CD4-positive, alpha-beta T cell treated with Interleukin-6 at 100 ng/mL for 8 hours (primary cell): ENCODE measurements around the gene MYH7B.

Experiments used
- DNase-seq: peaks from one replicate; pipeline ENCODE4 v3.0.0-alpha.2; 2020; ENCODE audit warnings: mixed read lengths, low spot score

The MYH7B gene

DNA sequence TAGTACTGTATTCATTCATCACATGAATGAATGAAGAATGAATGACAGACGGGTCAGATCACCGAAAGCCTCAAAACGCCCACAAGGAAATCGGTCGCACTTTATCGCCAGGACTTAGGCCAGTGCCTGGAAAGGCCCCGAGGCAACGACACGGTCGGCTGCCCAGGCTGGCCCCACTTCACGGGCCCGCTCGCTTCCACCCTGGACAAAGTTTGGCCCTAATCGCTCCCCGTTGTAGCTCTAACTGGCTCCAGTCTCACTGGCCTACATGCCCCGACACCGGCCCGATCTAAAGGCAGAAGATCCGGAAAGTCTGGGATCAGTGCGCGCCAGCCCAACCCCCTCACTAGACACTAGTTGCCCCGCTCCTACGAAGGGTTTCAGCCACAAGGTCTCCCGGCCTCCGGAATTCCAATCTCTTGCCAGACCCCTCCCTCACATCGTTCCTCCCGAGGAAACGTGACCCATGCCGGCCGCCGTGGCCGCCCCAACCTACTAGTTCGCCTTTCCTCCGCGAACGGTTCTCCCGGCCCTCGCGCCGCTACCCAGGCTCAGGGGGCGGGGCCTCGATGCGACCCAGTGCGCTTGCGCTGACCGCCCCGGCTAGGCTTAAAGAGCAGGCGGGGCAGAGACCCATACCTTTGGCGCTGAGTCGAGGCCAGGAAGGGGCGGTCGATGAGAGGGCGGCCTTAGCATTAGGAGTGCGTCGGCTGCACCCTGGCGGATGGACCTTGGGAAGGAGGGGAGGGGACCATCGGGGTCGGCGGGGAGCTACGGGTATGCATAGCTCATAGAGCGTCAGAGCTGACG is at the start of gene MYH7B, which contains the start of gene GSS:
MYH7B (plus strand) TSS at position 638 of the 810 bp plus-strand sequence. CDS start 22,138 bp downstream, outside the sequence.
GSS (minus strand) TSS at position 576 of the 810 bp plus-strand sequence. CDS start 3,954 bp downstream, outside the sequence.
- DNase-seq, result peak; percentile 94

DNA sequence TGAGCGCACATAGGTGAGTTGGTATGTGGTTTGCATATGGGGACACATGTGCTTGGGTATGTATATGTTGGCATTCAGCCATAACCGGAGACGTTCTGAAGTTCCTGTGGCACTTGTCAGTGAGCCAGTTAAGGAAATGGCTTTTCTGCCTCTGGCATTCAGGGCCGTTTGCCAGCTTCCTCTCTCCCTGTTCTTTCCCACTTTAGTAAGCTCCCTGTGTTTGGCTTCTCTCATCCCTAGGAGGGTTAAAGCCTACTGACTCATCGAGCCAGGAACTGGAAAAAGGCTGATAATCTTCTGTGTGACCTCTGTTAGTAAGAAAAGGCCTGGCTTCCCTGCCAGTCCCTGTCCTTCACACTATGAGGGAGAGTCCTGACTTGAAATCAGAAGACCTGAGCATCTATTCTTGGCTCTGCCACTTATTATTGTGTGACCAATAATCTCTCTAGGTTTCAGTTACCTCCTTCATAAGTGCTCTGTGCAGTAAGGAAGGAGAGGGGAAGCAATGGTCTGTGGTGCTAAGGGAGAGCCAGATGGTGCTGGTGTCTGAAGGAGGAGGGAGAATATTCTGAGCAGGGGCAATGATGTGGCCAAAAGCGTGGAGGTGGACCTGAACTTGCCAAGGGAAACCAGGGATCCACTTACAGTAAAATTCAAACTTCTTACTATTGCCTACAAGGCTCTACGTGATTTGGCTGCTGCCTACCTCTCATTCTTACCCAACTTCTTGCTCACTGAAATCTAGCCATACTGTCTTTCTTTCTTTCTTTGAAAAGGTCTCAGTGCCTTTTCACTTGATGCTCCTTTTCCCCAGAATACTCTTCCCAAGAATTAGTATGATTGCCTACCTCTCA is 47.8 kb upstream of the MYH7B start:
- DNase-seq, result no peak

DNA sequence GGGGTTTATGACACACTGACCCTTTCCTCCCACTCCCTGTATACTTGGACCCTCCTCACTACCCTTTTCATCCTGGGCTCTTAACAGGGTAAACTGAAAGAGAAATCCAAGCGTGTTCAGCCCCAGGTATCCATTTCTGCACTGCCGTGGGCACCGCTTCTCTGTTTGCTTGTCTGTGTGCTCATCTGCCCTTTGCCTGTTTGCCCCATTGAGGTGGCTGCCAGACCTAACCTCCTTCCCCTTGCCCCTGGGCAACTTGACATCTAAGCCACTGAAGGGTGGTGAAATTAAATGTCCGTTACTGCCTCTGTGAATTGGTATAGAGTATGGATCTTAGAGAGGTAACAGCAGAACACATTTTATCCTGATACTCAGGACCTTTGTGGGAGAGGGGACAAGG is 40.5 kb upstream of the MYH7B start:
- no peak for DNase-seq

DNA sequence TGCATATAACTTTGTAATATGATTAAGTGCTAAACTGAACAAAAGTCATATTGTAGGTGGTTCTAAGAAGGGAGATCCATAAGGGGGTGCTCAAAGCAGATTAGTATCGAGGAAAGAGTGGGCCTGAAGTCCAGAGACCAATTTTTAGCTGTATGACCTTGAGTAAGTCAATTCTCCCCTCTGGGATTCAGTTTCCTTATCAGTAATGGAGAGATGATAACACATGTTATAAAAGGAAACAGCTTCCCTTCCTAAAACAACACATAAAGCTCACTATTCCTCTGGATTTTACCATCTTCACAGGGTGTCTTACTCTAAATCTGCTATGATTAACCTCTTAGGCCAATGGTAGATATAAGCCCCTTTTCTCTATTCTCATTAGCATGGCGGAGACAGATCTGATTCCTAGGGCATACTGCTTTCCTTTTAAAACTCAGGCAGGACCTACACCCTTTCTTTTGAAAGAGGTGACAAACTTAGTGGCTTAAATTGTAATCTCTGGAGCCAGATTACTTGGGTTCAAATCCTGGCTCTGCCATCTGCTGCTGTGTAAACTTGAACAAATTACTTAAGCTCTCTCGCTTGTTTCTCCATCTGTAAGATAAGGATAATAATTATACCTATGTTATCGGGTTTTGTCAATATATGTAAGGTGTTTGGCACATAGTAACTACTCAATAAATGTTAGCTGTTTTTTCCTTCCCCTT is 39.8 kb upstream of the MYH7B start:
- DNase-seq, result no peak

DNA sequence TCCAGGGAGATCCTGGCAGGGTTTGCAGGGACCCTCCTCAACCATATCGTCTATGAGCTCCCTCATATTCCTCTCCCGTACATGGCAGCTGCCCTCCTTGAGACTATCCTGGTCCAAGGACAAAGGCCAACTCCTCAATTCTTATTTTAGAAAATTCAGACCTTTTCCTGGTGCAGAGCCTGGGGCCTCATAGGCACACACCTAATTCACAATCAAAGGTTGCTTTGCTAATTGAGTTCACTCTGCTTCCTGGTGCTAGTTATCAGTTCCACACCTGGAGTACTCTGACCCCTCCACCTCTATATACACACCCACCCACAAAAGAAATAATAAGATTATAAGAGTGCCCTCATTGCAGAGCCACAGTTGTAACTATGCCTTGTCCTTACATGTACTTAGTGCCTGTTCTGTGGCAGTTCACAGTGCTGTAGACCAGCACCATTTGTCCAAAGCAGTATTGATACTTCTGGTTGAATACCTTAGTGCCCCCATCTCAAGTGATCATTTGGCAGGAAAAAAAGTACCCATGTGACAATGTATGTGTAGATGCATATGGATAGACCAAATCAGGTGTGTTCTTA is 38.8 kb upstream of the MYH7B start:
- DNase-seq, result no peak

DNA sequence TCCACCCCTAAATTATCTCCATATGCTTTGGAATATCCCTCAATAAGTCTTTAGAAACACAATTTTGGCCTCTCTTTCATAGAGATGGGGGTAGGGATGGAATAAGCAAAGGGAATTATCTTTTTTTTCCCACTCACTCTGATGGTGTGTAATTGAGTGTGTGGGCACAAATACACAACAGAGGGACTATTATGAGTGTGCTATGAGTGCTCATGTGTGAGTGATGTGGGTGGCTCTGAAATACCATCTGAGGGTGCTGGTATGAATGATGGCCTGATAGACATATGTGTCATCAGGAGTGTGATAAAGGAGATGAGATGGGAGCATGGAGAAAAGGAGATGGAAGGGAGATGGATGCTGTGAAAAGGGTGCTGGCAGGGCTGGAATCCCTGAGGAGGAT is 35.6 kb upstream of the MYH7B start:
- no peak for DNase-seq

DNA sequence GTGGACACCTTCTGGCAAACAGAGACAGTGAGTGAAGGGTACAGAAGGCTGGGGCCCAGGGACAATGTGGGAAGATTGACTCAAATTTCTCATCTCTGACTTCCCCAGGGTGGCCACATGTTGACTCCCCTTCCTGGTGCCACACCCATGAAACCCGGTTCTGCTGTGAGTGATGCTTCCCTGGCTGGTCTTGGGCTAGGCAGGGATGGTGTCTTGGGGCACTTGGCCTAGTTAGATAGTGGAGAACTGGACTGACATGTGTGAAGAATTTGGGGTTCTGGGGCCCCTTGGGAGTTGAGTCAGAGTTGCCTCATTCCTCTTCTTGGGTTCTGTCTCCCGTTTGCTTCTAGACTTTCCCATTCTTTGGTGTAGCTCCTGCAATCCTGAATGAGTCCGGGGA is 34.2 kb upstream of the MYH7B start:
- no peak for DNase-seq

DNA sequence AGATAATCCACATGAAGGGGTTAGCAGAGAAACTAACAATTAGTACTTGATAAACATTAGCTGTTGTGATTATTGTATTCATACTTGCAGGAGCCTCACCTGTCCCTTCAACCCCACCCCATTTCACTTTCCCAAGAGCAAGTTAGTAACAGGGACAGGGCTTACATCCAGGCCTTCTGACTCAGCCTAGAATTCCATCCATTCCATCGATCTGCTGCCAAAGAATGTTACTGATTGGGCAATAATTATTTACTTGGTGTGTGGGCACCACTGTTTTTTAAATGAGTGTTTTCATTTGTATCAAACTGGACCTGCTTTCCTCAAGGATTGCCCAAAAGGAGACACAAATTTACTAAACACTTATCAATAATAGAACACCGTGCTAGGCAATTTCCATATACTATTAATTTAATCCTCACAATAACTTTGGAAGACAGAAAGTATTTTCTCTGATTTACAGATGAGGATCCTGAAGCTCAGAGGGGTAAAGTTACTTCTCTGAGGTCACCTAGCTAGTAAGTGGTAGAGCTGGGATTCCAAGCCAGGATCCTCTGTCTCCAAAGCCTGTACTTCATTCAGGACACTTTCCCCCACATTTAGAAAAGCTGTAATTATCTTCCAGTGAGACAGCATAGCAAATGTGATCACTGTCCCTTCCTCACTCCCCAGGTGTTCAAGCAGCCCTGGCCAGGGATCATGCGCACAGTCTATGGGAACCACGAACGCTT is 32.9 kb upstream of the MYH7B start:
- no peak for DNase-seq

DNA sequence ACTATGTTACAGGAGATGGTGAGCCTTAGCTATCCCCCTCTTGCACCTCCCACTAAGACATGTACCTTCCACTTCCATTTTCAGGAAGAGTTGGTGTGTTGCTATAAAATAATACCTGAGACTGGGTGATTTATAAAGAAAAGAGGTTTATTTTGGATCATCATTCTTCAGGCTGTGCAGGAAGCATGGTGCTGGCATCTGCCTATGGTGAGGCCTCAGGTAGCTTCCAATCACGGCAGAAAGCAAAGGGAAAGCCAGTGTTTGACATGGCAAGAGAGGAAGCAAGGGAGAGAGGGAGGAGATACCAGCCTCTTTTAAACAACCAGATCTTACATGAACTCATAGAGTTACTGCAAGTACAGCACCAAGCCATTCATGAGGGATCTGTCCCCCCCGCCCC is 32.3 kb upstream of the MYH7B start:
- no peak for DNase-seq

DNA sequence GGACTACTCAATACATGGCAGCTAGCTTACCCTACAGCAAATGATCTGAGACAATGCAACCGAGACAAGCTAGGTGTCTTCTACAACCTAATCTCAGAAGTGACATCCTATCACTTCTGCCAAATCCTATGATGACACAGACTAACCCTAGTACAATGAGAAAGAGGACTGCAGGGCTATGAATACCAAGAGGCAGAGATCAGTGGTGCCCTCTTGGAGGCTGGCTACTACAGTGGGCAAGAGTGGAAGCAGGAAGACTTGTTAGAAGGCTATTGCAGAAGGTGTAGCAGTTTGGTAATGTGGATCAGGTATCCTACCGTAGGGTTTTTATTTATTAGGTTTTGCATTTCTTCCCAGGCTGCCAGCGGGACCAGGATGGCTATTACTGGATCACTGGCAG is 30.3 kb upstream of the MYH7B start:
- no peak for DNase-seq

DNA sequence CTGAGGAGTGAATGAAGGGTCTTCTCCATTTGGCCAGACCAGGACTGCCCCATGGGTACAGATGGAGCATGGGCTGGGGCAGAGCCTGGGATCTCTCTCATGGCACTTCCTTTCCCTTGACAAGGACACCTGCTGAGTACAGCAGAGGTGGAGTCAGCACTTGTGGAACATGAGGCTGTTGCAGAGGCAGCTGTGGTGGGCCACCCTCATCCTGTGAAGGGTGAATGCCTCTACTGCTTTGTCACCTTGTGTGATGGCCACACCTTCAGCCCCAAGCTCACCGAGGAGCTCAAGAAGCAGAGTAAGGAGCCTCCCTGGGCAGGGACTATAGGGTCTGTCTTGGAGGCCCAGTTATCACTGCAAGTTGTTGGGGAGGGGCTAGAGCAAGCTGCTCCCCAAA is 29.7 kb upstream of the MYH7B start:
- no peak for DNase-seq

DNA sequence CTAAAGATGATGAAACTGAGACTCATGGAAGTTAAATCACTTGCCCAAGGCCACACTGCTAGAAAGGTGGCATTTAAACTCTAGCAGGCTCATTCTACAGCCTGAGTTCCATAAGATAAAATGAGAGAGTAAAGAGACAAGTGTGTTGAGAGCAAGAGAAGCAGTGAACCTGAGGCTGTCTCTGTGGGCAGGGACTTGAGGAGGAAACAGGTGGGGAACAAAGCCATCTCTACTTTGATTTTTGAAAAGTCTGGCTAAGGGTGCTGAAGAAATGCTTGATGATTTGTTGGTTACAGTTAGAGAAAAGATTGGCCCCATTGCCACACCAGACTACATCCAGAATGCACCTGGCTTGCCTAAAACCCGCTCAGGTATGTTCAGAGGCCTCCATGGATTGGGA is 29.1 kb upstream of the MYH7B start:
- DNase-seq, result no peak

DNA sequence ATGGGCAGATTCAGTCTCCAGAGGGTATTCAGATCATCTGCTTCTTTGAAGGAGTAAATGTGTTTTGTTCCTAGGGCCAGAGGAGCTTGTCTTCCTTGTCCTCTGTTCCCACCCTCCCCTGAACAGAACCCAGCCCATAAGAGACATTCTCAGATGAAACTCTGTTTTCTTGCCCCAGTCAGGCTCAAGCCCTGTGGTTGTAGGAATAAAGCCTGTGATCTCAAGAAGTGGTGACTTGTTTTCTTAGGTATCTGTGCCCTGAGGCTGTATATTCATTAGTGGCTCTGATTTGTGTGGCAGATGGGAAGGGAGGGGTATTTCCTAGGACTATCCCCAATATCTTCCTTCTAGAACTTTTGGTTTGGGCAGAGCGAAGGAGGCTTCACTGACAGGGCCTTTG is 27.9 kb upstream of the MYH7B start:
- no peak for DNase-seq

DNA sequence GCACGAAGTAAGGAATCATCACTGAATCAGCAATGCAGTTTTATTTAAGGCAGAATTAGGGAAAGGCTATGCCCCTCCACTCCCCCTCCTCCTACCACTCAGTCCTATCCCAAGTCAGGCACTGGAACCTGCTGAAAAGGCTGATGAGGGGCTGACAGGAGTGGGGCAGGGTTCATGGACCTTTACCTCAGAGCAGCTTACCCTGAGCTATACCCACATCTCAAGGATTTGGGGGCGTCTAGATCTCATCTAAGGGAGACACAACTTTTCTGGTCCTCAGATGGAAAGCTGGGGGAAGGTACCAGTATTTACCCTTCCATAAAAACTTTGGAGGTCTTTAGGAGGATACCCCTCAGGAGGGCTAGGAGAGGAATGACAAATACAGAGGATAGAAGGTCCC is 27.3 kb upstream of the MYH7B start:
- DNase-seq, result no peak

DNA sequence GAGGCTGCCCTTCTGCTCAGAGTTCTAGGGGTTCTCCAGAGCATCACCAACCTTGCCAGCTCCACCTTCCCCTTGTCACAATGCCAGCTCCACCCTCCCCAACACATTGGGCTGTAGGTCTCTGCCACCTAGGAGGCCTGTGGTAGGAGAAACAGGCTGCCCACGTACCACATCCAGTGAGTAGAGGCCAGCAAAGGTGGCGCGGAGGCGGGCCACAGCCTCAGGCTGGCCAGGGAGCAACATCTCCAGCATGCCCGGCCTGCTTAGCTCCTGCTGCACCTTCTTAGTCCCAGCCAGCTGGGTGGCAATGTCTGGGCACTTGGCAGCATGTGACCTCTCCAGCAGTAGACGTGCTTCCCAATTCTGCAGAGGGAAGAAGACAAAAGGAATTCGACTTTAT is 23.9 kb upstream of the MYH7B start:
- no peak for DNase-seq

DNA sequence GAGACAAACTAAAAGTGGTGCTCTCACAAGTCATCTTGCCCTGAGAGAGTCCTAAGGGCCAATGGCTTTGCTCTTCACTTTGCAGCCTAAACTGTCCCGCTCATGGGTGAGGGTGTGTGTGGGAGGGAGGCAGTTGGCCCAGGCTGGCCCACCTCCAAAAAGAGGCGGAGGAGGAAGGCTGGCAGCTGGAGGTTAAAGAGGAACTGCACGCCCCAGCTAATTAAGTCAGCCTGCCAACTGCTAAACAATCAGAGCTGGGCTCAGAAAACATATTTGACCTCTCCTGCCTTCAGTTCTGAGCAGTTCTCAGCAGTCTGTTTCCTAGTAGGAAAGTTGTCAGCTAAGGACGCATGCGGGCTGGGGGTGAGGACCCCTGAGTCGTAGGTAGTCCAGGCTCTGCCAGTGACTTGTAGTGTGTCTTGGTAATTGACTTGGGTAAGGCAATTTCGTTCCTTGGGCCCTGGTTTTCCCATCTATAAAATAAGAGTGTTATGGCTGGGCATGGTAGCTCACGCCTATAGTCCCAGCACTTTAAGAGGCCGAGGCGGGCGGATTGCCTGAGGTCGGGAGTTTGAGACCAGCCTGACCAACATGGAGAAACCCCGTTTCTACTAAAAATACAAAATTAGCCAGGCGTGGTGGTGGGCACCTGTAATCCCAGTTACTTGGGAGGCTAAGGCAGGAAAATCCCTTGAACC is 17.1 kb upstream of the MYH7B start:
- no peak for DNase-seq

DNA sequence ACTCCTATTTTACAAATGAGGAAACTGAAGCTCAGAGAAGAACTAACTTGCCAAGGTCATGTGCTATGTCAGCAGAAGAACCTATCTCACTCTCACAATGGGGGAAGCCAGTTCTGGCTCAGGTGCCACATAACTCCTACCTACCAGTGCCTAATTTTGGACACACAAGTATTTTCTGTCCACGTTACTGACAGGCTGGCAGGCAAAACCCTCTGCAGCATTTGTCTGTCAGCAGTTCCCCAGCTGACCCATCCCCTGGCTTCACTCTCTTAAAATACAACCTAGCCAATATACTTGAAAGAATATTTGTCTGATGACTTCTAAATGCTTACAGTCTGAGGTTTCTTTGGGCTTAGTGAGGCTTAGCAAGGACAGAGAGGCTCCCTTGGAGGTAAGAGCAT is 15.6 kb upstream of the MYH7B start:
- no peak for DNase-seq

DNA sequence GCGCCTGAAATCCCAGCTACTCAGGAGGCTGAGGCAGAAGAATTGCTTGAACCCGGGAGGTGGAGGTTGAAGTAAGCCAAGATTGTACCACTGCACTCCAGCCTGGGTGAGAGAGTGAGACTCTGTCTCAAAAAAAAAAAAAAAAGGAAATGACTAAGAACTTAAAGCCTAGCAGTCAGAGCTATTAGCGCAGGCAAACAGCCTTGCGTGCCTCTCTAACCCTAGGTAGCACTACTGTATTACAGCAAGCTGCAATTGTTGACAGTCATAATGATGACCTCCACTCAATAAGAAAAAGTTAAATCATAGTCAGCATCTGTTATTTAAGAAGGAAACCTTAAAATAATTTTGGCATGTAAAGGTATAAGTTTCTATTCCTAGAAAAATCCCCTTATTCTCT is 14.4 kb upstream of the MYH7B start:
- no peak for DNase-seq

DNA sequence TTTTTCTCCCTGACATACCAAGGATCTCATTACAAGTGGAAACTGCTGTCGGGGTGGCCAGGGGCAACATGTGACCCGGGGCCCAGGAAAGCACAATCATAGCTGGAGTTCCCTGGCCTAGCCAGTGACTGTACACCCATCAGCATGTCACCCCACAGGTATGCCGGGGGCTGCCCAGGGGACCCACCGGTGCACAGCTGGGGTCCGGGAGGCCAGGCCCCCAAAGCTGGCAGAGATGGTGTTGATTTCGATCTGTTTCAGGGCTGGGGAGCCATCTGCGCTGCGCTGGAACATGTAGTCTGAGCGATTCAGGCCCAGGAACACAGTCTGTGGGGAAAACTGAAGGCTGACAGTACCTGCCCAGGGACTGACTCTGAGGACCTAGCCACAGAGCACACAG is 13.4 kb upstream of the MYH7B start:
- no peak for DNase-seq

DNA sequence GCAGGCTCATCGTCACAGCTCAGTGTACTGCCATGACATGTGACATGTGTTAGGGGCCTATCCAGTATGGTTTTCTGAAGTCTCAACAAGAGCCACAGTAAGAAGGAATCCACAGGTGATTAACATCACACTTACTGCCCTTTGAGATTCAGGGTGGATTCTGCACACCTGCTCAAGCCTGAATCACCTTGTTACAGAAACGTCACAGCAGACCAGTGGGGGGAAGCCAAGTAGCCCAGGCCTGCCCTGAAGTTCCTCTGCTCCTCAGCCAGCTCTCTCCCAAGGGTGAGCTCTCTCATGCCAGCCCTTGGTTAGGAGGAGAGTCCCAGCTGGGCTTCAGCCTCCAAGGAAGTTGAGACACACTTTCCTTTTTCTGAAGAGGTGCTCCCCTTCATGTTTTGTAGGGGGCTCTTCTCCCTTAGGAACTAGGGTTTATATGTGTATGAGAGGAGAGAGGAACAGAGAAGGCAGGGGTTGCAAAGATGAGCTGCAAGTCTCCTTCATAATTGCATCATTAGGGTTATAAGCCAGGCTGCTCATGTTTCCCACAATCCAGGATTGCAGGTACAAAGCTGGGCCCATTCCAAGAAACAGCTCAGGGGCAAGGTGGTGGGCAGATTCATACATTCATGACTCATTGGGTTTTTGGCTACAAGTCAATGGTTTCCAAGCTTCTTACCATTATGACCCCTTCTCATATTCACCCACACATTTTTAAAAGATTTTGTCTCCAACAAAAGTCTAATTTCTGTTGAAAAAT is 11.7 kb upstream of the MYH7B start:
- no peak for DNase-seq
